B cell (primary cell): ENCODE measurements around the gene UHRF1. TPM values are rescaled to one million over a fixed set of nuclear protein-coding genes. Genes with fewer than 3 reads are reported as not detected.

Source experiments
- ATAC-seq: fragments of 200-7000 bp; cut with Tn5 transposase; one replicate; pipeline ENCODE4 v1.10.0; 2021; ENCODE audit warnings: low read depth, mild to moderate bottlenecking, moderate number of reproducible peaks, moderate library complexity
- CTCF ChIA-PET: fragments of 350-600 bp; sonication (Branson Sonifier 250); formaldehyde crosslinking; loops from one replicate; lab custom pipeline; 2021; ENCODE audit warnings: antibody characterized with exemption, inconsistent platforms; lab: Charles Lee
- POLR2A ChIA-PET: fragments of 350-600 bp; sonication (Branson Sonifier 250); formaldehyde crosslinking; loops from one replicate; lab custom pipeline; 2021; ENCODE audit warnings: antibody characterized with exemption; lab: Charles Lee
- DNase-seq: peaks from one replicate; pipeline ENCODE4 v3.0.0; 2013
- H2AFZ ChIP-seq: 2 replicates; pipeline ENCODE4 v1.6.1; 2012; ENCODE audit warnings: mild to moderate bottlenecking, low read depth, low read length; ENCODE audit not compliant: insufficient read depth, poor library complexity, severe bottlenecking
- H3K27ac ChIP-seq, 2 donors: 1 replicate in 1 of 2; 2 replicates in 1 of 2; pipeline ENCODE4 v1.5.1; 2012 to 2013; ENCODE audit warnings: low read length in 2 of 2, mild to moderate bottlenecking in 2 of 2, moderate library complexity in 1 of 2
- H3K27me3 ChIP-seq, 4 experiments: fragments of 200-600 bp in 1 of 4; sonication (generic) in 1 of 4; replicated peaks in 1 of 4; 1 replicate in 2 of 4; 2 replicates in 2 of 4; pipeline versions ENCODE4 v1.6.1 to v1.7.0; 2013 to 2016; ENCODE audit warnings: low read length in 3 of 4, mild to moderate bottlenecking in 2 of 4, mixed read lengths in 1 of 4, moderate library complexity in 1 of 4; ENCODE audit not compliant: insufficient read depth in 4 of 4, control insufficient read depth in 3 of 4; ENCODE audit errors: control extremely low read depth in 1 of 4
- H3K36me3 ChIP-seq, 2 experiments: replicated peaks in 1 of 2; 1 replicate in 1 of 2; 2 replicates in 1 of 2; pipeline versions ENCODE4 v1.6.1 to v1.7.1; 2013; ENCODE audit warnings: low read length in 1 of 2; ENCODE audit not compliant: insufficient read depth in 2 of 2, control insufficient read depth in 1 of 2; ENCODE audit errors: control extremely low read depth in 1 of 2, extremely low read depth in 1 of 2
- H3K4me1 ChIP-seq, 2 donors: fragments of 200-600 bp in 1 of 2; sonication (generic) in 1 of 2; 1 replicate in 1 of 2; 2 replicates in 1 of 2; pipeline versions ENCODE4 v1.5.1 to v1.6.1; 2013 to 2017; ENCODE audit warnings: low read length in 2 of 2; ENCODE audit not compliant: control insufficient read depth in 2 of 2, insufficient read depth in 2 of 2
- H3K4me2 ChIP-seq: replicated peaks from 2 replicates; pipeline ENCODE3; 2012; ENCODE audit warnings: mild to moderate bottlenecking, low read depth, low read length; ENCODE audit not compliant: poor library complexity, severe bottlenecking
- H3K4me3 ChIP-seq, 5 experiments: fragments of 200-600 bp in 1 of 5; sonication (generic) in 1 of 5; 1 replicate in 3 of 5; 2 replicates in 2 of 5; pipeline versions ENCODE4 v1.5.1 to v1.7.0; 2011 to 2016; ENCODE audit warnings: low read length in 4 of 5, mild to moderate bottlenecking in 4 of 5, low read depth in 2 of 5, control low read depth in 1 of 5, moderate library complexity in 1 of 5; ENCODE audit not compliant: insufficient read depth in 1 of 5; ENCODE audit errors: control extremely low read depth in 1 of 5, extremely low read depth in 1 of 5
- H3K79me2 ChIP-seq: fragments of 200-600 bp; sonication (generic); one replicate; pipeline ENCODE4 v1.6.0; 2016; ENCODE audit warnings: low read length; ENCODE audit not compliant: control insufficient read depth, insufficient read depth
- H3K9ac ChIP-seq: fragments of 200-600 bp; sonication (generic); 2 replicates; pipeline ENCODE4 v1.6.1; 2017; ENCODE audit warnings: mild to moderate bottlenecking, low read length, moderate library complexity
- H3K9me3 ChIP-seq, 3 donors: one replicate each; pipeline versions ENCODE4 v1.6.1 to v1.7.1; 2013; ENCODE audit warnings: low read length in 2 of 3; ENCODE audit not compliant: control insufficient read depth in 2 of 3, insufficient read depth in 1 of 3; ENCODE audit errors: control extremely low read depth in 1 of 3
- H4K20me1 ChIP-seq: 2 replicates; pipeline ENCODE4 v1.6.0; 2012; ENCODE audit warnings: mild to moderate bottlenecking, low read length; ENCODE audit not compliant: insufficient read depth, control insufficient read depth, poor library complexity, severe bottlenecking
- H3K27ac Mint-ChIP-seq: one replicate; pipeline ENCODE4 v1.8.0; 2021; ENCODE audit warnings: mixed read lengths
- H3K27me3 Mint-ChIP-seq: one replicate; pipeline ENCODE4 v1.8.0; 2021; ENCODE audit warnings: mixed read lengths
- H3K4me1 Mint-ChIP-seq: one replicate; pipeline ENCODE4 v1.8.0; 2021; ENCODE audit warnings: mixed read lengths
- H3K4me3 Mint-ChIP-seq: one replicate; pipeline ENCODE4 v1.8.0; 2021; ENCODE audit warnings: mixed read lengths
- H3K9me3 Mint-ChIP-seq: one replicate; pipeline ENCODE4 v1.8.0; 2022; ENCODE audit warnings: mixed read lengths; ENCODE audit not compliant: insufficient read depth
- EZH2 ChIP-seq: IDR thresholded peaks from 2 replicates; pipeline ENCODE4 v1.6.1; 2012; ENCODE audit warnings: borderline replicate concordance, low read depth, mild to moderate bottlenecking, moderate library complexity, low read length; ENCODE audit not compliant: insufficient read depth, poor library complexity, severe bottlenecking
- WGBS: methylation state at CpG from one replicate; pipeline ENCODE4 v1.1.5; 2013; ENCODE audit warnings: missing lambda C conversion rate; ENCODE audit not compliant: insufficient coverage; 5-methylcytosine and 5-hydroxymethylcytosine counted together
- intact Hi-C: fragments of 100-400 bp; cut with micrococcal nuclease; formaldehyde crosslinking; loops from one replicate; pipeline ENCODE4 v1.10.0; 2022
- polyA plus RNA-seq: library from polyadenylated mRNA; depleted of rRNA; stranded (reverse); fragments of >200 nt; gene quantifications from 2 replicates; pipeline ENCODE4 v1.2.3, GENCODE V29; 2012
- total RNA-seq, 2 donors: library from RNA; stranded (reverse); fragments of 120-200 nt in 1 of 2; gene quantifications; 1 replicate in 1 of 2; 2 replicates in 1 of 2; pipeline versions ENCODE4 v1.2.3 to v1.2.4, GENCODE V29; 2013 to 2022
- TF ChIP-seq, protein P1 (sequence below): fragments of 200-600 bp; IDR thresholded peaks from one replicate; pipeline ENCODE4 v1.8.0; 2022; ENCODE audit warnings: antibody characterized with exemption, mild to moderate bottlenecking

The UHRF1 gene
- total and polyA plus RNA-seq, 2 donors (not counting 1 experiment from before 2014, with no cell fraction given) = 0.32 to 0.55 TPM

DNA sequence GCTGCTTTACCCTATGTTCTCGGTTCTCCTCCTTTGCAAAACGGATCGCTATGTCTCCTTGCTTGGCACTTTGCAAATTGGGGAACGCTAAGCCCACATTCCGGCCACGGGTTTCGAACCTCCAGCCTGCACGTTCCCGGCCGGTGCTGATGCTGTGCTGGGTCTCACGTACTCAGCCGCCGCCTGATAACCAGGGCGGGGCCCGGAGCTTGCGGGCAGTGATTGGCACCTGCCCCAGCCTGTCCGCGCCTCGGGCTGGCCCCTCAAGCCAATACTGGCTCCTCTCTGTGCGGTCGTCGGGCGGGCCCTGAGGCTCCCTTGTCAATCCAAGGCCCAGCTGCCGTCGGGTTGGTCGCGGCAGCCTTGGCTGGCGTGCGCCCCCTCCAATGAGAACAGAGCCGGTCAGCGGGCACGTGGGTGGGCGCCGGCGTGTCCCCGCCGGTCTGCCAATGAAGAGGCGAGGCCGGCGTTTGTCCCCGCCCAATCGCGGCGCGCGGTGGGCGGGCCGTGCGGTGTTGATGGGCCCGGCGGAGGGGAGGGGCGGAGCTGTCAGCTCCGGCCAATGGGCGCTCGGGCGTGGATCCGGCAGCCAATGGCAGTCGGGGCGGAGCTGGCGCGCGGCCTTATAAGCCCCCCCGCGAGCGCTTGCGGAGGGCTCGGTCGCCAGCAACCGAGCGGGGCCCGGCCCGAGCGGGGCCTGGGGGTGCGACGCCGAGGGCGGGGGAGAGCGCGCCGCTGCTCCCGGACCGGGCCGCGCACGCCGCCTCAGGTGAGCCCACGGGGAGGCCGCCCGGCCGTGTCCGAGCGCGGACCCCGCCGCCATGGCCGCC, 59.4 kb downstream of the UHRF1 start, which contains the start of gene KDM4B:
KDM4B (plus strand) TSS at position 652 of the 830 bp plus-strand sequence. CDS start 63,778 bp downstream, outside the sequence.
- H3K4me2 ChIP-seq = peak within 1 kb of the TSS; percentile 84
- H3K27ac Mint-ChIP-seq = peak within 1 kb of the TSS; percentile 92
- peaks cover 43% of the 10 kb centered on the region for H3K79me2 ChIP-seq
- DNase-seq (peak; percentile 100), ATAC-seq (peak; percentile 89)
- peaks cover 40% of the 10 kb centered on the region for H4K20me1 ChIP-seq
- ChIA-PET CTCF (interaction anchor here (0.9 to 1.8 kb wide), 13 partner anchors 9 to 332 kb away, joined by 3 to 9 read pairs (median 4); partner anchors contain the start of gene PLIN3), POLR2A (interaction anchor here (0.5 to 1.3 kb wide), 7 partner anchors 52 to 722 kb away, joined by 3 to 7 read pairs (median 5); partner anchors contain the start of gene PLIN3)
- H3K9me3 Mint-ChIP-seq = no peaks in the 10 kb centered on the region
- peak within 1 kb of the TSS; percentile 41 to 67 (median 56) for H3K4me3 ChIP-seq
- 1% methylated on average over 96 of the region's 96 CpGs for WGBS
- peak within 1 kb of the TSS; percentile 59 for H3K9ac ChIP-seq
- intact Hi-C loops = loop anchor here (1.0 to 5.0 kb wide), 6 partner anchors 52 to 934 kb away; partner anchors contain the start of genes FEM1A, NDUFA11, PLIN3 and VMAC
- no peaks in the 10 kb centered on the region for H3K27me3 Mint-ChIP-seq
- no peaks in the 10 kb centered on the region for H3K36me3 ChIP-seq
- H3K4me1 Mint-ChIP-seq = peaks cover 30% of the 10 kb centered on the region
- no peaks in the 10 kb centered on the region for H3K27me3 ChIP-seq
- no peaks in the 10 kb centered on the region for H3K9me3 ChIP-seq
- H3K27ac ChIP-seq = peak within 1 kb of the TSS; percentile 56 to 58
- no peak for TF ChIP-seq EZH2
- peaks cover 27 to 34% of the 10 kb centered on the region in 2 donors for H3K4me1 ChIP-seq
- H3K4me3 Mint-ChIP-seq = peak within 1 kb of the TSS; percentile 89
- peak within 1 kb of the TSS; percentile 72 for H2AFZ ChIP-seq

DNA sequence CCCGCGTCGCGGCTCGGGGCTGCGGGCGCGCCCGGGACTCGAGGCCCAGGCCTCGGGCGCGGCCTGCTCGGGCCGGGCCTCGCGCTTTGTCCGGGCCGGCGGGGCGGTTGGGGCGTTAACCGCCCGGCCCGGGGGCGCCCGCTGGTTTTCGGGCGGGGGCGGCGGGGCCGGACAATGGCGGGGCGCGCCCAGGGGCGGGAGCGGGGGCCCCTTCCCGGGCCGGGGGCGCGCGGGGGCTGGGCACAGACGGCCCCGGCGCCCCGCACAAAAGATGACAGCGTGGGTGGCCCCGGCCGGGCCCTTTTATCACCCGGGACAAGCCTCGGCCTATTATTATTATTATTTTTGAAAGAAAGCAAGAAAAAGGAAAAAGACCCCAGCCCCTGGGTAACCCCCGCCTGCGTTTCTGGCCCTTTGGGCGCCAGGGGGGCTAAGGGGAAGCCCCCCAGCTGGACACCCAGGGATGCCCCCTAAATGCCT, 60.0 kb downstream of the UHRF1 start:
- Mint-ChIP-seq H3K4me1 (peaks cover 30% of the 10 kb centered on the region), H3K27ac (peak overlapping the region; percentile 51), H3K4me3 (peak overlapping the region; percentile 86), H3K27me3 (no peaks in the 10 kb centered on the region), H3K9me3 (no peaks in the 10 kb centered on the region)
- WGBS = under 1% methylated on average over 49 of the region's 54 CpGs
- Histone ChIP-seq H3K9ac (peak overlapping the region; percentile 59), H4K20me1 (peaks cover 40% of the 10 kb centered on the region), H3K4me1 (peaks cover 27 to 34% of the 10 kb centered on the region in 2 donors), H3K9me3 (no peaks in the 10 kb centered on the region), H3K36me3 (no peaks in the 10 kb centered on the region), H3K4me2 (peak overlapping the region; percentile 84), H3K27me3 (no peaks in the 10 kb centered on the region), H2AFZ (no peak overlapping the region), H3K27ac (no peak overlapping the region), H3K4me3 (peak overlapping the region; percentile 41 to 67 (median 56)), H3K79me2 (peaks cover 48% of the 10 kb centered on the region)
- ChIA-PET CTCF (interaction anchor here (0.9 to 1.8 kb wide), 12 partner anchors 24 to 333 kb away, joined by 3 to 9 read pairs (median 4); partner anchors contain the start of gene PLIN3), POLR2A (interaction anchor here (0.6 to 1.3 kb wide), 8 partner anchors 52 to 722 kb away, joined by 3 to 10 read pairs (median 5); partner anchors contain the start of gene PLIN3)
- TF ChIP-seq, protein P1, sequence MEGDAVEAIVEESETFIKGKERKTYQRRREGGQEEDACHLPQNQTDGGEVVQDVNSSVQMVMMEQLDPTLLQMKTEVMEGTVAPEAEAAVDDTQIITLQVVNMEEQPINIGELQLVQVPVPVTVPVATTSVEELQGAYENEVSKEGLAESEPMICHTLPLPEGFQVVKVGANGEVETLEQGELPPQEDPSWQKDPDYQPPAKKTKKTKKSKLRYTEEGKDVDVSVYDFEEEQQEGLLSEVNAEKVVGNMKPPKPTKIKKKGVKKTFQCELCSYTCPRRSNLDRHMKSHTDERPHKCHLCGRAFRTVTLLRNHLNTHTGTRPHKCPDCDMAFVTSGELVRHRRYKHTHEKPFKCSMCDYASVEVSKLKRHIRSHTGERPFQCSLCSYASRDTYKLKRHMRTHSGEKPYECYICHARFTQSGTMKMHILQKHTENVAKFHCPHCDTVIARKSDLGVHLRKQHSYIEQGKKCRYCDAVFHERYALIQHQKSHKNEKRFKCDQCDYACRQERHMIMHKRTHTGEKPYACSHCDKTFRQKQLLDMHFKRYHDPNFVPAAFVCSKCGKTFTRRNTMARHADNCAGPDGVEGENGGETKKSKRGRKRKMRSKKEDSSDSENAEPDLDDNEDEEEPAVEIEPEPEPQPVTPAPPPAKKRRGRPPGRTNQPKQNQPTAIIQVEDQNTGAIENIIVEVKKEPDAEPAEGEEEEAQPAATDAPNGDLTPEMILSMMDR = no peak
- no peak for TF ChIP-seq EZH2
- DNase-seq (no peak), ATAC-seq (no peak)
- intact Hi-C loops = loop anchor here (2.0 to 5.0 kb wide), 3 partner anchors 103 to 933 kb away; partner anchors contain the start of genes NDUFA11, PLIN3 and VMAC
